ENCODE results near the gene ABCB9. TPM values are rescaled to one million over a fixed set of nuclear protein-coding genes. Genes with fewer than 3 reads are reported as not detected.

Gene ABCB9
- total and polyA plus RNA-seq, 2 of the 8 experiments (the other 6 are each of a cell fraction or from before 2014, with no cell fraction given), result 3.8 to 8.0 TPM

DNA sequence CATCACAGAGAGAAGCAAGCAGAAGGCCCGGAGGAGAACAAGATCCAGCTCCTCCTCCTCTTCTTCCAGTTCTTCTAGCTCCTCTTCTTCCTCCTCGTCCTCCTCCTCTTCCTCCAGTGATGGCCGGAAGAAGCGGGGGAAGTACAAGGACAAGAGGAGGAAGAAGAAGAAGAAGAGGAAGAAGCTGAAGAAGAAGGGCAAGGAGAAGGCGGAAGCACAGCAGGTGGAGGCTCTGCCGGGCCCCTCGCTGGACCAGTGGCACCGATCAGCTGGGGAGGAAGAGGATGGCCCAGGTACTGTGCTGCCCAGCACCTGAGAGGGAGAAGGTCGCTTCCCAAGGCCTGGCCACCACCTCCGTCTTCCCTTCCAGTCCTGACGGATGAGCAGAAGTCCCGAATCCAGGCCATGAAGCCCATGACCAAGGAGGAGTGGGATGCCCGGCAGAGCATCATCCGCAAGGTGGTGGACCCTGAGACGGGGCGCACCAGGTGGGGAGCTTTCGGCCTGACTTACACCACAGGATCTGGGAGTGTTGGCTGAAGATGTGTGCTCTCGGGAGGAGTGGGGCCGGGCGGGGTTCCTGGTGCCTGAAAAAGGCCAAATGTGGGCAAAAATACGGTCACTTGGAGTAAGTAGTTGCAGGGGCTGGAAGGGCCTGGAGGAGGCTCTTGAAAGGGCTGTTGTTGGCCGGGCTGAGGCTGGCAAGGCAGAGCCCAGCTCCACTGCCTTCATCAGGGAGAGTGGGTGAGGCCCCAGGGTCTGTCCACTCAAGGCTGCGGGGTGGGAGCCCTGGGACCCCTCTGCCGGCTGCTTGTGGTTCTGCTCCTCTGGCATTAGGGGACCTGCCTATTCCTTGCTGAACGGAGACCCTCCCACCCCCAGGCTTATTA is 15.6 kb upstream of the ABCB9 start (continued):
- no peak for TF ChIP-seq YY1 (IDR thresholded peaks at IDR 0.05; ENCODE audit: low read depth, low read length)
- TF ChIP-seq TEAD4 (IDR thresholded peaks at IDR 0.05; ENCODE audit: low read depth, low read length), result no peak

All from H1 (cell line).